GM21723 (cell line): ENCODE measurements around the gene GOLGA8J.
"Not testable (repeated sequence)": the region's sequence is repeated elsewhere in the genome, so short reads cannot be mapped to it uniquely, and the experiment has no call there.

ENCODE experiments used
- ATAC-seq: cut with Tn5 transposase; IDR thresholded peaks from one replicate; pipeline ENCODE4 v1.9.1; 2021; ENCODE audit warnings: mild to moderate bottlenecking, moderate library complexity; ENCODE audit not compliant: unreplicated experiment

Gene GOLGA8J

GRCh38 chr15:30082655-30083054 lies at the start of gene GOLGA8J:
TSS of gene GOLGA8J (plus strand) at chr15:30082955. CDS start at chr15:30083053, 98 bp downstream.
- not testable (repeated sequence) for ATAC-seq

- ATAC-seq = no peak
These were observed 49.5 kb upstream of the GOLGA8J start for GRCh38 chr15:30033211-30033610.

GRCh38 chr15:30033763-30034162 lies 49.0 kb upstream of the GOLGA8J start:
- no peak for ATAC-seq

- ATAC-seq = no peak
These were observed 46.6 kb upstream of the GOLGA8J start for GRCh38 chr15:30036036-30036703.

GRCh38 chr15:30038667-30039523 lies 43.9 kb upstream of the GOLGA8J start:
- no peak for ATAC-seq

- ATAC-seq = no peak
These were observed 40.9 kb upstream of the GOLGA8J start for GRCh38 chr15:30041868-30042267.

- ATAC-seq = no peak
These were observed 40.2 kb upstream of the GOLGA8J start for GRCh38 chr15:30042556-30042955.

- no peak for ATAC-seq
These were observed 39.5 kb upstream of the GOLGA8J start for GRCh38 chr15:30043211-30043655.

GRCh38 chr15:30044377-30044776 lies 38.4 kb upstream of the GOLGA8J start:
- no peak for ATAC-seq

GRCh38 chr15:30044826-30045225 lies 37.9 kb upstream of the GOLGA8J start:
- ATAC-seq = not testable (repeated sequence)

GRCh38 chr15:30045248-30046041 lies 37.3 kb upstream of the GOLGA8J start:
- not testable (repeated sequence) for ATAC-seq

- no peak for ATAC-seq
These were observed 36.3 kb upstream of the GOLGA8J start for GRCh38 chr15:30046430-30046829.

GRCh38 chr15:30055604-30056003 lies 27.2 kb upstream of the GOLGA8J start:
- ATAC-seq = no peak

- no peak for ATAC-seq
These were observed 26.6 kb upstream of the GOLGA8J start for GRCh38 chr15:30056166-30056565.

- no peak for ATAC-seq
These were observed 23.0 kb upstream of the GOLGA8J start for GRCh38 chr15:30059771-30060170.

- ATAC-seq = no peak
These were observed 19.9 kb upstream of the GOLGA8J start for GRCh38 chr15:30062881-30063280.

GRCh38 chr15:30063835-30064546 lies 18.8 kb upstream of the GOLGA8J start:
- ATAC-seq = no peak

GRCh38 chr15:30065025-30065801 lies 17.5 kb upstream of the GOLGA8J start:
- no peak for ATAC-seq

- no peak for ATAC-seq
These were observed 14.4 kb upstream of the GOLGA8J start for GRCh38 chr15:30068326-30068725.

- ATAC-seq = no peak
These were observed 10.1 kb upstream of the GOLGA8J start for GRCh38 chr15:30072630-30073029.
